Liver (tissue), 9 donors: ENCODE data around the gene TCF12. TPM values are rescaled to one million over a fixed set of nuclear protein-coding genes. Genes with fewer than 3 reads are reported as not detected.

Experiments used
- DNase-seq: peaks from one replicate; pipeline ENCODE4 v3.0.0-alpha.2; 2017; ENCODE audit warnings: low spot score
- H3K27ac ChIP-seq, 2 donors: one replicate each; pipeline ENCODE4 v1.7.0; 2013; ENCODE audit warnings: inconsistent platforms in 2 of 2, low read length in 2 of 2, control low read depth in 1 of 2, low read depth in 1 of 2, mild to moderate bottlenecking in 1 of 2
- H3K27me3 ChIP-seq, 4 donors: one replicate each; pipeline versions ENCODE4 v1.6.1 to v1.7.0; 2013; ENCODE audit warnings: low read length in 3 of 4, inconsistent platforms in 1 of 4, mild to moderate bottlenecking in 1 of 4, moderate library complexity in 1 of 4; ENCODE audit not compliant: control insufficient read depth in 4 of 4, insufficient read depth in 4 of 4
- H3K36me3 ChIP-seq, 4 donors: one replicate each; pipeline versions ENCODE4 v1.6.1 to v1.7.0; 2013; ENCODE audit warnings: low read length in 3 of 4, mild to moderate bottlenecking in 3 of 4, low read depth in 1 of 4, moderate library complexity in 1 of 4; ENCODE audit not compliant: control insufficient read depth in 4 of 4, insufficient read depth in 3 of 4
- H3K4me1 ChIP-seq, 4 donors: one replicate each; pipeline versions ENCODE4 v1.6.1 to v1.7.0; 2013; ENCODE audit warnings: low read length in 3 of 4, mild to moderate bottlenecking in 3 of 4, moderate library complexity in 1 of 4; ENCODE audit not compliant: control insufficient read depth in 4 of 4, insufficient read depth in 4 of 4
- H3K4me3 ChIP-seq, 3 donors: one replicate each; pipeline versions ENCODE4 v1.6.1 to v1.7.0; 2013; ENCODE audit warnings: low read length in 3 of 3, control low read depth in 1 of 3, low read depth in 1 of 3, mild to moderate bottlenecking in 1 of 3
- H3K9ac ChIP-seq, 2 donors: one replicate each; pipeline ENCODE4 v1.7.0; 2013; ENCODE audit warnings: low read length in 2 of 2, mild to moderate bottlenecking in 2 of 2, moderate library complexity in 2 of 2, control low read depth in 1 of 2, low read depth in 1 of 2
- H3K9me3 ChIP-seq, 4 donors: one replicate each; pipeline versions ENCODE4 v1.6.1 to v1.7.0; 2013; ENCODE audit warnings: low read length in 3 of 4; ENCODE audit not compliant: control insufficient read depth in 4 of 4
- FOXA2 ChIP-seq: IDR thresholded peaks from 2 replicates; pipeline ENCODE4 v1.6.1; 2016; ENCODE audit warnings: antibody characterized with exemption
- NR2F2 ChIP-seq: IDR thresholded peaks from 2 replicates; pipeline ENCODE4 v1.6.1; 2016; ENCODE audit warnings: antibody characterized with exemption
- RAD21 ChIP-seq, 2 donors: IDR thresholded peaks; 2 replicates each; pipeline ENCODE4 v1.6.1; 2016; ENCODE audit warnings: antibody characterized with exemption in 2 of 2, mild to moderate bottlenecking in 2 of 2
- RXRA ChIP-seq, 2 donors: IDR thresholded peaks; 2 replicates each; pipeline ENCODE4 v1.6.1; 2017 to 2018; ENCODE audit warnings: antibody characterized with exemption in 2 of 2, mild to moderate bottlenecking in 1 of 2
- SP1 ChIP-seq: IDR thresholded peaks from 2 replicates; pipeline ENCODE4 v1.6.1; 2018; ENCODE audit warnings: antibody characterized with exemption, mild to moderate bottlenecking
- TAF1 ChIP-seq: conservative IDR thresholded peaks from 2 replicates; pipeline ENCODE4 v1.6.1; 2016; ENCODE audit warnings: antibody characterized with exemption, mild to moderate bottlenecking
- WGBS: extraction: QIAGEN DNeasy Blood & Tissue Kit; methylation state at CpG from one replicate; pipeline ENCODE4 v1.1.7; 2013; 5-methylcytosine and 5-hydroxymethylcytosine counted together
- polyA plus RNA-seq, 2 donors: library from polyadenylated mRNA; stranded (reverse) in 1 of 2; unstranded in 1 of 2; fragments of 200-250 nt in 1 of 2; fragments of >200 nt in 1 of 2; fragmentation: Nextera tagmentation in 1 of 2; extraction: Ambion mirVana in 1 of 2; gene quantifications; one replicate each; pipeline versions ENCODE4 v1.2.1 to v1.2.3, GENCODE V29; 2013 to 2015
- total RNA-seq, 2 donors: library from RNA; depleted of rRNA; stranded (reverse); fragments of >200 nt; gene quantifications; one replicate each; pipeline ENCODE4 v1.2.3, GENCODE V29; 2014
- TF ChIP-seq, protein P1 (sequence below): IDR thresholded peaks from 2 replicates; pipeline ENCODE4 v1.6.1; 2016; ENCODE audit warnings: antibody characterized with exemption
- TF ChIP-seq, protein P2 (sequence below): IDR thresholded peaks from 2 replicates; pipeline ENCODE4 v1.6.1; 2016; ENCODE audit warnings: antibody characterized with exemption
- TF ChIP-seq, protein P3 (sequence below): IDR thresholded peaks from 2 replicates; pipeline ENCODE4 v1.6.1; 2016; ENCODE audit warnings: antibody characterized with exemption
- TF ChIP-seq, protein P4 (sequence below): IDR thresholded peaks from 2 replicates; pipeline ENCODE4 v1.6.1; 2016; ENCODE audit warnings: antibody characterized with exemption, mild to moderate bottlenecking
- TF ChIP-seq, protein P5 (sequence below): fragments of 150-350 bp; IDR thresholded peaks from 2 replicates; pipeline ENCODE4 v1.5.1; 2017; ENCODE audit warnings: improper control_type of control experiment, low read depth, low read length; ENCODE audit not compliant: missing input control
- donor health status: healthy.
- donor health status: healthy.
- donor health status: healthy.
- donor health status: healthy.
- donor health status: healthy.

TCF12 gene
- total and polyA plus RNA-seq, 4 donors: 8.7 to 38.3 (median 22.3) TPM

DNA sequence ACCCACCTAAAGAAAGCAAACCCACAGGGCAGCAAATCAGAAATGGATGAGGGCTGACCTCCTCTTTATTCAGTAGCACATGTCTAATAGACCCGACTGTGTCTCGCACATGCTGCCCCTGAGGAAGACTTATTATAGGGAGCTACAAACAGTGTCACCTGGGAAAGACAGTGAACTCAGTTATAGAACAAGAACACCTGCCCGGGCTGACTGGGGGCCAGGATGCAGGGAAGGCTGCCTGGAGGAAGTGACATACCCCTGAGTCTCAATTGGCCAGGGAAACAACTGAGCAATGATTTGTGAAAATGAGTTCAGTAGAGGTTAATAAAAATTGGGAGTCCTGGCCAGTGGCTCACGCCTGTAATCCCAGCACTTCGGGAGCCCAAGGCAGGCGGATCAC lies 379.2 kb downstream of the TCF12 start:
- no peak overlapping the region for H3K27ac ChIP-seq

DNA sequence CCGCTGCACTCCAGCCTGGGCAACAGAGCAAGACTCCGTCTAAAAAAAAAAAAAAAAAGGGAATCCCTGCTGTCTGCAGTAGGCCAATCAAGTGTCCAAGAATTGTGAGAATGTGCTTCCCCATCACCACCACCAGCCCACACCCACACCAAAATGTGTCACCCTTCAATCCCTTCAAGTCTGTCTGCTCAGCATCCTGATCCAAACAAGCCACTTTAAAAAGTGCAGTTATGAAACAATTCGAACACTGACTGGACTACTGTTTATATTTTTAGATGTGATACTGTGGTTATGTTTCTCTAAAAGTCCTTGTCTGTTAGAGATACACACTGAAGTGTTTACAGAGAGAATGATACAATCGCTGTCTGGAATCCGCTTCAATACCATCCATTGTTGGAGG lies 379.8 kb downstream of the TCF12 start:
- 82% methylated on average over 5 of the region's 5 CpGs for WGBS
- Histone ChIP-seq H3K27ac (no peak overlapping the region), H3K9me3 (no peaks in the 10 kb centered on the region)

More for the DNA sequence above, 379.2 kb downstream of the TCF12 start:
- DNase-seq: no peak
- TF ChIP-seq NR2F2 (no peak), SP1 (no peak), RAD21 (IDR thresholded peaks at IDR 0.05) (no peak), RXRA (IDR thresholded peaks at IDR 0.05) (no peak), FOXA2 (no peak)
- TF ChIP-seq, protein P1, sequence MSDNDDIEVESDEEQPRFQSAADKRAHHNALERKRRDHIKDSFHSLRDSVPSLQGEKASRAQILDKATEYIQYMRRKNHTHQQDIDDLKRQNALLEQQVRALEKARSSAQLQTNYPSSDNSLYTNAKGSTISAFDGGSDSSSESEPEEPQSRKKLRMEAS: no peak
- TF ChIP-seq, protein P2, sequence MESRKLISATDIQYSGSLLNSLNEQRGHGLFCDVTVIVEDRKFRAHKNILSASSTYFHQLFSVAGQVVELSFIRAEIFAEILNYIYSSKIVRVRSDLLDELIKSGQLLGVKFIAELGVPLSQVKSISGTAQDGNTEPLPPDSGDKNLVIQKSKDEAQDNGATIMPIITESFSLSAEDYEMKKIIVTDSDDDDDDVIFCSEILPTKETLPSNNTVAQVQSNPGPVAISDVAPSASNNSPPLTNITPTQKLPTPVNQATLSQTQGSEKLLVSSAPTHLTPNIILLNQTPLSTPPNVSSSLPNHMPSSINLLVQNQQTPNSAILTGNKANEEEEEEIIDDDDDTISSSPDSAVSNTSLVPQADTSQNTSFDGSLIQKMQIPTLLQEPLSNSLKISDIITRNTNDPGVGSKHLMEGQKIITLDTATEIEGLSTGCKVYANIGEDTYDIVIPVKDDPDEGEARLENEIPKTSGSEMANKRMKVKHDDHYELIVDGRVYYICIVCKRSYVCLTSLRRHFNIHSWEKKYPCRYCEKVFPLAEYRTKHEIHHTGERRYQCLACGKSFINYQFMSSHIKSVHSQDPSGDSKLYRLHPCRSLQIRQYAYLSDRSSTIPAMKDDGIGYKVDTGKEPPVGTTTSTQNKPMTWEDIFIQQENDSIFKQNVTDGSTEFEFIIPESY: no peak
- TF ChIP-seq, protein P3, sequence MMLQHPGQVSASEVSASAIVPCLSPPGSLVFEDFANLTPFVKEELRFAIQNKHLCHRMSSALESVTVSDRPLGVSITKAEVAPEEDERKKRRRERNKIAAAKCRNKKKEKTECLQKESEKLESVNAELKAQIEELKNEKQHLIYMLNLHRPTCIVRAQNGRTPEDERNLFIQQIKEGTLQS: no peak
- TF ChIP-seq, protein P4, sequence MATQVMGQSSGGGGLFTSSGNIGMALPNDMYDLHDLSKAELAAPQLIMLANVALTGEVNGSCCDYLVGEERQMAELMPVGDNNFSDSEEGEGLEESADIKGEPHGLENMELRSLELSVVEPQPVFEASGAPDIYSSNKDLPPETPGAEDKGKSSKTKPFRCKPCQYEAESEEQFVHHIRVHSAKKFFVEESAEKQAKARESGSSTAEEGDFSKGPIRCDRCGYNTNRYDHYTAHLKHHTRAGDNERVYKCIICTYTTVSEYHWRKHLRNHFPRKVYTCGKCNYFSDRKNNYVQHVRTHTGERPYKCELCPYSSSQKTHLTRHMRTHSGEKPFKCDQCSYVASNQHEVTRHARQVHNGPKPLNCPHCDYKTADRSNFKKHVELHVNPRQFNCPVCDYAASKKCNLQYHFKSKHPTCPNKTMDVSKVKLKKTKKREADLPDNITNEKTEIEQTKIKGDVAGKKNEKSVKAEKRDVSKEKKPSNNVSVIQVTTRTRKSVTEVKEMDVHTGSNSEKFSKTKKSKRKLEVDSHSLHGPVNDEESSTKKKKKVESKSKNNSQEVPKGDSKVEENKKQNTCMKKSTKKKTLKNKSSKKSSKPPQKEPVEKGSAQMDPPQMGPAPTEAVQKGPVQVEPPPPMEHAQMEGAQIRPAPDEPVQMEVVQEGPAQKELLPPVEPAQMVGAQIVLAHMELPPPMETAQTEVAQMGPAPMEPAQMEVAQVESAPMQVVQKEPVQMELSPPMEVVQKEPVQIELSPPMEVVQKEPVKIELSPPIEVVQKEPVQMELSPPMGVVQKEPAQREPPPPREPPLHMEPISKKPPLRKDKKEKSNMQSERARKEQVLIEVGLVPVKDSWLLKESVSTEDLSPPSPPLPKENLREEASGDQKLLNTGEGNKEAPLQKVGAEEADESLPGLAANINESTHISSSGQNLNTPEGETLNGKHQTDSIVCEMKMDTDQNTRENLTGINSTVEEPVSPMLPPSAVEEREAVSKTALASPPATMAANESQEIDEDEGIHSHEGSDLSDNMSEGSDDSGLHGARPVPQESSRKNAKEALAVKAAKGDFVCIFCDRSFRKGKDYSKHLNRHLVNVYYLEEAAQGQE: no peak
- TF ChIP-seq, protein P5, sequence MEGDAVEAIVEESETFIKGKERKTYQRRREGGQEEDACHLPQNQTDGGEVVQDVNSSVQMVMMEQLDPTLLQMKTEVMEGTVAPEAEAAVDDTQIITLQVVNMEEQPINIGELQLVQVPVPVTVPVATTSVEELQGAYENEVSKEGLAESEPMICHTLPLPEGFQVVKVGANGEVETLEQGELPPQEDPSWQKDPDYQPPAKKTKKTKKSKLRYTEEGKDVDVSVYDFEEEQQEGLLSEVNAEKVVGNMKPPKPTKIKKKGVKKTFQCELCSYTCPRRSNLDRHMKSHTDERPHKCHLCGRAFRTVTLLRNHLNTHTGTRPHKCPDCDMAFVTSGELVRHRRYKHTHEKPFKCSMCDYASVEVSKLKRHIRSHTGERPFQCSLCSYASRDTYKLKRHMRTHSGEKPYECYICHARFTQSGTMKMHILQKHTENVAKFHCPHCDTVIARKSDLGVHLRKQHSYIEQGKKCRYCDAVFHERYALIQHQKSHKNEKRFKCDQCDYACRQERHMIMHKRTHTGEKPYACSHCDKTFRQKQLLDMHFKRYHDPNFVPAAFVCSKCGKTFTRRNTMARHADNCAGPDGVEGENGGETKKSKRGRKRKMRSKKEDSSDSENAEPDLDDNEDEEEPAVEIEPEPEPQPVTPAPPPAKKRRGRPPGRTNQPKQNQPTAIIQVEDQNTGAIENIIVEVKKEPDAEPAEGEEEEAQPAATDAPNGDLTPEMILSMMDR: no peak
- H3K4me3 ChIP-seq: no peak overlapping the region
- H3K36me3 ChIP-seq: no peaks in the 10 kb centered on the region
- H3K27me3 ChIP-seq: no peaks in the 10 kb centered on the region
- 92% methylated on average over 6 of the region's 6 CpGs for WGBS
- no peaks in the 10 kb centered on the region for H3K4me1 ChIP-seq
- H3K9me3 ChIP-seq: no peaks in the 10 kb centered on the region
- no peak overlapping the region for H3K9ac ChIP-seq

More for the DNA sequence above, 379.8 kb downstream of the TCF12 start:
- H3K4me1 ChIP-seq: no peaks in the 10 kb centered on the region
- TF ChIP-seq, protein P4: no peak
- no peak for TF ChIP-seq RAD21 (IDR thresholded peaks at IDR 0.05)
- no peak for TF ChIP-seq TAF1
- no peak overlapping the region for H3K4me3 ChIP-seq
- no peaks in the 10 kb centered on the region for H3K36me3 ChIP-seq
- H3K9ac ChIP-seq: no peak overlapping the region
- DNase-seq: no peak
- no peaks in the 10 kb centered on the region for H3K27me3 ChIP-seq
